Suppressor macrophage (primary cell): Measurements from ENCODE around the gene MYO5B.
"Not testable (repeated sequence)": the region's sequence is repeated elsewhere in the genome, so short reads cannot be mapped to it uniquely, and the experiment has no call there.

ENCODE experiments used
- DNase-seq, 4 experiments: peaks; one replicate each; pipeline ENCODE4 v3.0.0-alpha.2; 2020 to 2022

MYO5B gene

GRCh38 chr18:49911427-49911826, 283.5 kb downstream of the MYO5B start:
- no peak for DNase-seq

GRCh38 chr18:49910986-49911385, 284.0 kb downstream of the MYO5B start:
- no peak for DNase-seq

GRCh38 chr18:49910019-49910418, 284.9 kb downstream of the MYO5B start:
- no peak for DNase-seq

- DNase-seq: no peak
Observed at GRCh38 chr18:49907346-49907929, 287.5 kb downstream of the MYO5B start.

- no peak for DNase-seq
Observed at GRCh38 chr18:49905771-49906170, 289.2 kb downstream of the MYO5B start.

- DNase-seq: no peak
Observed at GRCh38 chr18:49904871-49905555, 289.9 kb downstream of the MYO5B start.

GRCh38 chr18:49901862-49902340, 293.0 kb downstream of the MYO5B start:
- DNase-seq: no peak

GRCh38 chr18:49899657-49900330, 295.2 kb downstream of the MYO5B start:
- peak in 2 of 4 experiments; percentile 3 to 6 for DNase-seq

- DNase-seq: peak; percentile 57 to 76 (median 74)
Observed at GRCh38 chr18:49898421-49898820, 296.5 kb downstream of the MYO5B start.

GRCh38 chr18:49894517-49895226, 300.3 kb downstream of the MYO5B start:
- DNase-seq: no peak

- no peak for DNase-seq
Observed at GRCh38 chr18:49893036-49893435, 301.9 kb downstream of the MYO5B start.

- DNase-seq: no peak
Observed at GRCh38 chr18:49892148-49892924, 302.6 kb downstream of the MYO5B start.

GRCh38 chr18:49890041-49890440, 304.9 kb downstream of the MYO5B start:
- DNase-seq: no peak

GRCh38 chr18:49889552-49889951, 305.4 kb downstream of the MYO5B start:
- DNase-seq: not testable (repeated sequence)

GRCh38 chr18:49886891-49887764, 307.8 kb downstream of the MYO5B start:
- DNase-seq: peak in 1 of 4 experiments; percentile 5

- no peak for DNase-seq
Observed at GRCh38 chr18:49884959-49885358, 310.0 kb downstream of the MYO5B start.

GRCh38 chr18:49884465-49884864, 310.5 kb downstream of the MYO5B start:
- no peak for DNase-seq

- DNase-seq: no peak
Observed at GRCh38 chr18:49880661-49881060, 314.3 kb downstream of the MYO5B start.

GRCh38 chr18:49879271-49879580, 315.7 kb downstream of the MYO5B start:
- DNase-seq: no peak

- no peak for DNase-seq
Observed at GRCh38 chr18:49878567-49879270, 316.2 kb downstream of the MYO5B start.

GRCh38 chr18:49878015-49878414, 316.9 kb downstream of the MYO5B start:
- DNase-seq: no peak
